SK-N-SH (cell line): Measurements from ENCODE around the gene MIEN1. TPM values are rescaled to one million over a fixed set of nuclear protein-coding genes. Genes with fewer than 3 reads are reported as not detected.
A peak's percentile ranks its signal among the peaks of the same experiment; 100 is the strongest.

ENCODE experiments used
- CTCF ChIA-PET: fragments of 300-600, 350-600 bp; formaldehyde crosslinking; extraction: SDS; loops from one replicate; lab custom pipeline; 2021; lab: Yijun Ruan, JAX
- POLR2A ChIA-PET: fragments of 350-600 bp; sonication (Branson Sonifier 250); formaldehyde crosslinking; extraction: SDS; loops from one replicate; lab custom pipeline; 2020; ENCODE audit warnings: antibody characterized with exemption, inconsistent platforms; lab: Yijun Ruan, JAX
- DNase-seq: peaks from one replicate; pipeline ENCODE4 v3.0.0; 2012
- H2AFZ ChIP-seq: fragments of 200-600 bp; sonication (generic); 2 replicates; pipeline ENCODE4 v1.8.1; 2016; ENCODE audit warnings: antibody characterized with exemption, mild to moderate bottlenecking, low read depth
- H3F3A ChIP-seq: fragments of 200-600 bp; sonication (generic); replicated peaks from 2 replicates; pipeline ENCODE3; 2016; ENCODE audit warnings: antibody characterized with exemption, mild to moderate bottlenecking; ENCODE audit not compliant: insufficient read depth
- H3K27ac ChIP-seq, 2 experiments: fragments of 200-500 bp in 1 of 2; fragments of 200-600 bp in 1 of 2; sonication (Bioruptor generic) in 1 of 2; sonication (generic), shearing (Covaris generic) in 1 of 2; 2 replicates each; pipeline versions ENCODE4 v1.5.1 to v1.6.1; 2014 to 2016; ENCODE audit warnings: low read depth in 2 of 2, inconsistent platforms in 1 of 2, low read length in 1 of 2, mild to moderate bottlenecking in 1 of 2, mixed read lengths in 1 of 2
- H3K27me3 ChIP-seq: fragments of 200-600 bp; sonication (generic), shearing (Covaris generic); 2 replicates; pipeline ENCODE4 v1.6.1; 2016; ENCODE audit warnings: mixed run types; ENCODE audit not compliant: insufficient read depth
- H3K36me3 ChIP-seq, 2 experiments: fragments of 200-500 bp in 1 of 2; fragments of 200-600 bp in 1 of 2; sonication (Bioruptor generic) in 1 of 2; sonication (generic) in 1 of 2; replicated peaks in 1 of 2; 2 replicates each; pipeline versions ENCODE3 to v1.5.1; 2014 to 2016; ENCODE audit warnings: low read length in 1 of 2, mild to moderate bottlenecking in 1 of 2; ENCODE audit not compliant: insufficient read depth in 2 of 2, control insufficient read depth in 1 of 2
- H3K4me1 ChIP-seq, 2 experiments: fragments of 200-500 bp in 1 of 2; fragments of 200-600 bp in 1 of 2; sonication (Bioruptor generic) in 1 of 2; sonication (generic), shearing (Covaris generic) in 1 of 2; 2 replicates each; pipeline versions ENCODE4 v1.5.1 to v1.6.1; 2014 to 2016; ENCODE audit warnings: low read depth in 1 of 2, low read length in 1 of 2, mixed run types in 1 of 2; ENCODE audit not compliant: insufficient read depth in 2 of 2, control insufficient read depth in 1 of 2
- H3K4me2 ChIP-seq: fragments of 200-600 bp; sonication (generic), shearing (Covaris generic); 2 replicates; pipeline ENCODE4 v1.6.1; 2017; ENCODE audit warnings: mixed run types
- H3K4me3 ChIP-seq, 2 experiments: fragments of 200-500 bp in 1 of 2; fragments of 200-600 bp in 1 of 2; sonication (Bioruptor generic) in 1 of 2; sonication (generic), shearing (Covaris generic) in 1 of 2; 2 replicates each; pipeline versions ENCODE4 v1.5.1 to v1.8.1; 2014 to 2016; ENCODE audit warnings: low read depth in 2 of 2, inconsistent platforms in 1 of 2, low read length in 1 of 2, mild to moderate bottlenecking in 1 of 2, mixed read lengths in 1 of 2, moderate library complexity in 1 of 2
- H3K79me2 ChIP-seq: fragments of 200-600 bp; sonication (generic); 2 replicates; pipeline ENCODE4 v1.8.1; 2017; ENCODE audit warnings: mild to moderate bottlenecking; ENCODE audit not compliant: insufficient read depth
- H3K9ac ChIP-seq: fragments of 200-600 bp; sonication (generic); 2 replicates; pipeline ENCODE4 v1.6.1; 2017; ENCODE audit warnings: mixed run types
- H3K9me2 ChIP-seq: fragments of 200-600 bp; sonication (generic); 2 replicates; pipeline ENCODE4 v1.6.1; 2017; ENCODE audit warnings: mixed run types
- H3K9me3 ChIP-seq: fragments of 200-600 bp; sonication (generic); 2 replicates; pipeline ENCODE4 v1.6.1; 2017; ENCODE audit warnings: mixed run types, mild to moderate bottlenecking, moderate library complexity
- H4K20me1 ChIP-seq: fragments of 200-600 bp; sonication (generic); 2 replicates; pipeline ENCODE4 v1.6.1; 2017; ENCODE audit warnings: mild to moderate bottlenecking, mixed run types; ENCODE audit not compliant: insufficient read depth
- EP300 ChIP-seq, 2 experiments: IDR thresholded peaks; 2 replicates each; pipeline versions ENCODE4 v1.4.0 to v1.6.1; 2012; ENCODE audit warnings: borderline replicate concordance in 1 of 2, low read depth in 1 of 2, low read length in 1 of 2
- EZH2phosphoT487 ChIP-seq: fragments of 200-600 bp; sonication (generic); IDR thresholded peaks from 2 replicates; pipeline ENCODE4 v1.6.1; 2017; ENCODE audit warnings: low read depth, mixed run types, mild to moderate bottlenecking, antibody characterized with exemption, moderate library complexity, borderline replicate concordance
- FOSL2 ChIP-seq: IDR thresholded peaks from 2 replicates; pipeline ENCODE4 v1.4.0; 2012; ENCODE audit warnings: low read depth, mild to moderate bottlenecking, moderate library complexity, borderline replicate concordance
- GABPA ChIP-seq: IDR thresholded peaks from 2 replicates; pipeline ENCODE4 v1.4.0; 2012; ENCODE audit warnings: low read depth, mild to moderate bottlenecking
- MXI1 ChIP-seq: IDR thresholded peaks from 2 replicates; pipeline ENCODE4 v1.6.1; 2012; ENCODE audit warnings: mild to moderate bottlenecking, low read depth, low read length, improper control_type of control experiment
- NFIC ChIP-seq: IDR thresholded peaks from 2 replicates; pipeline ENCODE4 v1.4.0; 2012; ENCODE audit warnings: borderline replicate concordance
- POLR2AphosphoS5 ChIP-seq: IDR thresholded peaks from 2 replicates; pipeline ENCODE4 v1.6.1; 2012; ENCODE audit warnings: low read depth, low read length
- RAD21 ChIP-seq: IDR thresholded peaks from 2 replicates; pipeline ENCODE4 v1.6.1; 2012; ENCODE audit warnings: mild to moderate bottlenecking, low read length
- TEAD4 ChIP-seq: IDR thresholded peaks from 2 replicates; pipeline ENCODE4 v1.4.0; 2012; ENCODE audit warnings: mild to moderate bottlenecking, borderline replicate concordance; ENCODE audit not compliant: insufficient read depth
- YY1 ChIP-seq: IDR thresholded peaks from 2 replicates; pipeline ENCODE4 v1.4.0; 2012; ENCODE audit warnings: low read depth, mild to moderate bottlenecking
- WGBS: methylation state at CpG from one replicate; pipeline ENCODE4 v1.1.6; 2017; ENCODE audit warnings: low lambda C conversion rate; 5-methylcytosine and 5-hydroxymethylcytosine counted together
- polyA plus RNA-seq, 3 experiments: library from polyadenylated mRNA; depleted of rRNA; stranded (reverse); fragments of >200 nt; gene quantifications; 2 replicates each; pipeline ENCODE4 v1.2.3, GENCODE V29; 2012
- TF ChIP-seq, protein P1 (sequence below): fragments of 200-600 bp; sonication (generic); IDR thresholded peaks from 2 replicates; pipeline ENCODE4 v1.6.1; 2017; ENCODE audit warnings: antibody characterized with exemption, mild to moderate bottlenecking, moderate library complexity
- TF ChIP-seq, protein P2 (sequence below): IDR thresholded peaks from 2 replicates; pipeline ENCODE4 v1.4.0; 2012; ENCODE audit warnings: low read depth
- TF ChIP-seq, protein P3 (sequence below): IDR thresholded peaks from 2 replicates; pipeline ENCODE4; 2012
- TF ChIP-seq, protein P4 (sequence below): fragments of 150-350 bp; IDR thresholded peaks from 2 replicates; pipeline ENCODE4 v1.6.1; 2017; ENCODE audit warnings: antibody characterized with exemption, low read length, low read depth, borderline replicate concordance

MIEN1 gene
- polyA plus RNA-seq, 1 of the 3 experiments (the other 2 are of a cell fraction): 100 TPM

DNA sequence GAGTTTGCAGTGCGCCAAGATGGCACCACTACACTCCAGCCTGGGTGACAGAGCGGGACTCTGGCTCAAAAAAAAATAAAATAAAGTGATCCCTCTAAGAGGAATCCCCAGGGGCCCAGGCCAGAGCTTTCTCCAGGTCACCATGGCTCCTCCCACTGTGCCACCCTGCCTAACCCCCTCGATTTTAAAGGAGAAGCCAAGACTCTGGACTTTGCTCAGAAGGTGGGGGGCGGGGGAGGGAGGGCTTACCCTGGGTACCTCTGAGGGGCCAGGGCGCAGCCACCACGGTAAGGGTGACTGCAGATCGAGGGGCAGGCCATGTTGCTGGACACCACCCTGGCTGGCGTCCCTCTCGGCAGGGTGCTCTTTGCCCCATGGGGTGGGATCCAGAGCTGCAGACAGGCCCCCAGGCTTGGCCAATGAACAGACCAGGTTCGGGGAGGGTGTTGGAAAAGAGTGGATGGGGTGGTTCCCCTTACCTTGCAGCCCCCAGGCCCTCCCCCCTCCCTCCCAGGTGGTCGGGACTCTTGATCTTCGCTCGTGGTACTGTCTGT, 7.0 kb upstream of the MIEN1 start:
- H2AFZ ChIP-seq: no peak overlapping the region
- no peak overlapping the region for H3K4me2 ChIP-seq
- H3K4me1 ChIP-seq: no peaks in the 10 kb centered on the region
- H3K27ac ChIP-seq: no peak overlapping the region
- TF ChIP-seq, protein P1, sequence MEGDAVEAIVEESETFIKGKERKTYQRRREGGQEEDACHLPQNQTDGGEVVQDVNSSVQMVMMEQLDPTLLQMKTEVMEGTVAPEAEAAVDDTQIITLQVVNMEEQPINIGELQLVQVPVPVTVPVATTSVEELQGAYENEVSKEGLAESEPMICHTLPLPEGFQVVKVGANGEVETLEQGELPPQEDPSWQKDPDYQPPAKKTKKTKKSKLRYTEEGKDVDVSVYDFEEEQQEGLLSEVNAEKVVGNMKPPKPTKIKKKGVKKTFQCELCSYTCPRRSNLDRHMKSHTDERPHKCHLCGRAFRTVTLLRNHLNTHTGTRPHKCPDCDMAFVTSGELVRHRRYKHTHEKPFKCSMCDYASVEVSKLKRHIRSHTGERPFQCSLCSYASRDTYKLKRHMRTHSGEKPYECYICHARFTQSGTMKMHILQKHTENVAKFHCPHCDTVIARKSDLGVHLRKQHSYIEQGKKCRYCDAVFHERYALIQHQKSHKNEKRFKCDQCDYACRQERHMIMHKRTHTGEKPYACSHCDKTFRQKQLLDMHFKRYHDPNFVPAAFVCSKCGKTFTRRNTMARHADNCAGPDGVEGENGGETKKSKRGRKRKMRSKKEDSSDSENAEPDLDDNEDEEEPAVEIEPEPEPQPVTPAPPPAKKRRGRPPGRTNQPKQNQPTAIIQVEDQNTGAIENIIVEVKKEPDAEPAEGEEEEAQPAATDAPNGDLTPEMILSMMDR: no peak
- TF ChIP-seq EP300 (IDR thresholded peaks at IDR 0.05; ENCODE audit: borderline replicate concordance in 1 of 2, low read depth in 1 of 2, low read length in 1 of 2) (no peak), GABPA (no peak), TEAD4 (no peak), YY1 (no peak), MXI1 (no peak), EZH2phosphoT487 (no peak), POLR2AphosphoS5 (no peak), FOSL2 (no peak), RAD21 (no peak), NFIC (no peak)
- TF ChIP-seq, protein P2, sequence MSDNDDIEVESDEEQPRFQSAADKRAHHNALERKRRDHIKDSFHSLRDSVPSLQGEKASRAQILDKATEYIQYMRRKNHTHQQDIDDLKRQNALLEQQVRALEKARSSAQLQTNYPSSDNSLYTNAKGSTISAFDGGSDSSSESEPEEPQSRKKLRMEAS: no peak
- TF ChIP-seq, protein P3, sequence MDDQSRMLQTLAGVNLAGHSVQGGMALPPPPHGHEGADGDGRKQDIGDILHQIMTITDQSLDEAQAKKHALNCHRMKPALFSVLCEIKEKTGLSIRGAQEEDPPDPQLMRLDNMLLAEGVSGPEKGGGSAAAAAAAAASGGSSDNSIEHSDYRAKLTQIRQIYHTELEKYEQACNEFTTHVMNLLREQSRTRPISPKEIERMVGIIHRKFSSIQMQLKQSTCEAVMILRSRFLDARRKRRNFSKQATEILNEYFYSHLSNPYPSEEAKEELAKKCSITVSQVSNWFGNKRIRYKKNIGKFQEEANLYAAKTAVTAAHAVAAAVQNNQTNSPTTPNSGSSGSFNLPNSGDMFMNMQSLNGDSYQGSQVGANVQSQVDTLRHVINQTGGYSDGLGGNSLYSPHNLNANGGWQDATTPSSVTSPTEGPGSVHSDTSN: no peak
- TF ChIP-seq, protein P4, sequence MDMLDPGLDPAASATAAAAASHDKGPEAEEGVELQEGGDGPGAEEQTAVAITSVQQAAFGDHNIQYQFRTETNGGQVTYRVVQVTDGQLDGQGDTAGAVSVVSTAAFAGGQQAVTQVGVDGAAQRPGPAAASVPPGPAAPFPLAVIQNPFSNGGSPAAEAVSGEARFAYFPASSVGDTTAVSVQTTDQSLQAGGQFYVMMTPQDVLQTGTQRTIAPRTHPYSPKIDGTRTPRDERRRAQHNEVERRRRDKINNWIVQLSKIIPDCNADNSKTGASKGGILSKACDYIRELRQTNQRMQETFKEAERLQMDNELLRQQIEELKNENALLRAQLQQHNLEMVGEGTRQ: no peak
- TF ChIP-seq, all 33 proteins: peak for 0
- H3K9me2 ChIP-seq: no peaks in the 10 kb centered on the region
- H3K36me3 ChIP-seq: no peaks in the 10 kb centered on the region
- no peaks in the 10 kb centered on the region for H3K9me3 ChIP-seq
- ChIA-PET CTCF (interaction anchor here (1.1 to 1.3 kb wide), 2 partner anchors 12 to 116 kb away, joined by 4 read pairs; no protein-coding TSS in a partner anchor), POLR2A (no interaction called here)
- no peak overlapping the region for H3K4me3 ChIP-seq
- no peaks in the 10 kb centered on the region for H4K20me1 ChIP-seq
- no peaks in the 10 kb centered on the region for H3K27me3 ChIP-seq
- DNase-seq: peak; percentile 9
- H3K9ac ChIP-seq: no peak overlapping the region
- WGBS: 61% methylated on average over 9 of the region's 13 CpGs
- no peaks in the 10 kb centered on the region for H3K79me2 ChIP-seq
- H3F3A ChIP-seq: no peaks in the 10 kb centered on the region
